Natural killer cell (primary cell): Measurements from ENCODE around the gene KIAA1958. TPM values are rescaled to one million over a fixed set of nuclear protein-coding genes. Genes with fewer than 3 reads are reported as not detected.

Experiments
- ATAC-seq, 3 donors: fragments of 150-1000 bp in 2 of 3; fragments of 200-7000 bp in 1 of 3; cut with Tn5 transposase; 1 replicate in 1 of 3; 2 replicates in 2 of 3; pipeline ENCODE4 v1.10.0; 2021; ENCODE audit warnings: mild to moderate bottlenecking in 2 of 3, moderate library complexity in 2 of 3
- DNase-seq, 2 donors: peaks; one replicate each; pipeline versions ENCODE4 v3.0.0 to v3.0.0-alpha.2; 2013 to 2021; ENCODE audit warnings: mixed read lengths in 1 of 2
- H3K27ac ChIP-seq: one replicate; pipeline ENCODE4 v1.5.1; 2013; ENCODE audit warnings: mild to moderate bottlenecking, low read length
- H3K27me3 ChIP-seq: one replicate; pipeline ENCODE4 v1.6.1; 2013; ENCODE audit warnings: low read length; ENCODE audit not compliant: control insufficient read depth, insufficient read depth
- H3K36me3 ChIP-seq: one replicate; pipeline ENCODE4 v1.6.1; 2013; ENCODE audit warnings: low read length; ENCODE audit not compliant: control insufficient read depth, insufficient read depth
- H3K4me1 ChIP-seq: one replicate; pipeline ENCODE4 v1.6.1; 2013; ENCODE audit warnings: low read length; ENCODE audit not compliant: control insufficient read depth, insufficient read depth
- H3K4me3 ChIP-seq: one replicate; pipeline ENCODE4 v1.5.1; 2013; ENCODE audit warnings: low read length
- H3K9me3 ChIP-seq: one replicate; pipeline ENCODE4 v1.6.1; 2013; ENCODE audit warnings: low read length; ENCODE audit not compliant: control insufficient read depth, insufficient read depth
- H3K27ac Mint-ChIP-seq, 2 donors: one replicate each; pipeline ENCODE4 v1.8.0; 2022; ENCODE audit warnings: mild to moderate bottlenecking in 2 of 2, mixed read lengths in 2 of 2, moderate library complexity in 1 of 2
- H3K27me3 Mint-ChIP-seq, 2 donors: one replicate each; pipeline ENCODE4 v1.8.0; 2022; ENCODE audit warnings: low read depth in 2 of 2, mixed read lengths in 2 of 2
- H3K36me3 Mint-ChIP-seq: one replicate; pipeline ENCODE4 v1.8.0; 2022; ENCODE audit warnings: mixed read lengths
- H3K4me1 Mint-ChIP-seq, 2 donors: one replicate each; pipeline ENCODE4 v1.8.0; 2022; ENCODE audit warnings: mixed read lengths in 2 of 2
- H3K4me3 Mint-ChIP-seq: one replicate; pipeline ENCODE4 v1.8.0; 2022; ENCODE audit warnings: mild to moderate bottlenecking, moderate library complexity, mixed read lengths
- H3K9me3 Mint-ChIP-seq, 2 donors: one replicate each; pipeline ENCODE4 v1.8.0; 2022; ENCODE audit warnings: mixed read lengths in 2 of 2
- CTCF ChIP-seq: fragments of 200-600 bp; IDR thresholded peaks from one replicate; pipeline ENCODE4 v1.8.0; 2022; ENCODE audit warnings: antibody characterized with exemption
- WGBS: methylation state at CpG from one replicate; pipeline ENCODE4 v1.1.7; 2013; ENCODE audit warnings: missing lambda C conversion rate; ENCODE audit not compliant: insufficient coverage; 5-methylcytosine and 5-hydroxymethylcytosine counted together
- intact Hi-C: fragments of 100-400 bp; cut with micrococcal nuclease; formaldehyde crosslinking; loops from one replicate; pipeline ENCODE4 v1.14.2; 2022
- total RNA-seq, 4 donors: library from RNA; stranded (reverse); fragments of 120-200 nt in 1 of 4; gene quantifications; one replicate each; pipeline versions ENCODE4 v1.2.3 to v1.2.4, GENCODE V29; 2013 to 2022

KIAA1958 gene
- total RNA-seq, 3 donors from 2014 or later (not counting 1 experiment from before 2014, with no cell fraction given), result 5.4 to 6.1 (median 5.5) TPM

GRCh38 chr9:112640311-112640710 lies 153.7 kb downstream of the KIAA1958 start:
- Histone ChIP-seq H3K9me3 (peaks cover 5% of the 10 kb centered on the region), H3K4me3 (no peak overlapping the region), H3K4me1 (no peaks in the 10 kb centered on the region), H3K36me3 (no peaks in the 10 kb centered on the region), H3K27me3 (no peaks in the 10 kb centered on the region), H3K27ac (no peak overlapping the region)
- H3K36me3 Mint-ChIP-seq, result peaks cover 26% of the 10 kb centered on the region
- H3K27ac Mint-ChIP-seq, result no peak overlapping the region
- WGBS, result 91% methylated on average over 4 of the region's 4 CpGs
- intact Hi-C loops, result no loop called here
- no peak for ATAC-seq
- peaks cover 3% of the 10 kb centered on the region in 2 donors for H3K9me3 Mint-ChIP-seq
- TF ChIP-seq CTCF, result no peak
- no peak for DNase-seq
- peaks cover 0 to 3% of the 10 kb centered on the region in 2 donors for H3K27me3 Mint-ChIP-seq
- no peaks in the 10 kb centered on the region for H3K4me1 Mint-ChIP-seq
- H3K4me3 Mint-ChIP-seq, result no peak overlapping the region

GRCh38 chr9:112642126-112642525 lies 155.5 kb downstream of the KIAA1958 start:
- intact Hi-C loops, result no loop called here
- no peaks in the 10 kb centered on the region for H3K36me3 ChIP-seq
- Mint-ChIP-seq H3K27ac (no peak overlapping the region), H3K4me1 (no peaks in the 10 kb centered on the region), H3K4me3 (no peak overlapping the region), H3K36me3 (peaks cover 35% of the 10 kb centered on the region), H3K27me3 (peaks cover 0 to 3% of the 10 kb centered on the region in 2 donors), H3K9me3 (peaks cover 3% of the 10 kb centered on the region in 2 donors)
- no peak overlapping the region for H3K4me3 ChIP-seq
- peaks cover 5% of the 10 kb centered on the region for H3K9me3 ChIP-seq
- H3K27me3 ChIP-seq, result no peaks in the 10 kb centered on the region
- WGBS, result 94% methylated on average over 3 of the region's 3 CpGs
- DNase-seq, result no peak
- ATAC-seq, result no peak
- H3K27ac ChIP-seq, result no peak overlapping the region
- H3K4me1 ChIP-seq, result no peaks in the 10 kb centered on the region
- TF ChIP-seq CTCF, result no peak

GRCh38 chr9:112647596-112647995 lies 161.0 kb downstream of the KIAA1958 start:
- TF ChIP-seq CTCF, result no peak
- Mint-ChIP-seq H3K4me1 (no peaks in the 10 kb centered on the region), H3K36me3 (peaks cover 34% of the 10 kb centered on the region), H3K9me3 (peaks cover 2 to 7% of the 10 kb centered on the region in 2 donors), H3K27ac (no peak overlapping the region), H3K27me3 (no peaks in the 10 kb centered on the region), H3K4me3 (no peak overlapping the region)
- WGBS, result 94% methylated on average over 3 of the region's 3 CpGs
- Histone ChIP-seq H3K9me3 (peaks cover 9% of the 10 kb centered on the region), H3K27ac (no peak overlapping the region), H3K4me3 (no peak overlapping the region), H3K36me3 (no peaks in the 10 kb centered on the region), H3K4me1 (no peaks in the 10 kb centered on the region), H3K27me3 (no peaks in the 10 kb centered on the region)
- intact Hi-C loops, result no loop called here
- ATAC-seq (no peak), DNase-seq (no peak)

GRCh38 chr9:112648624-112649023 lies 162.0 kb downstream of the KIAA1958 start:
- DNase-seq (no peak), ATAC-seq (no peak)
- H3K27ac ChIP-seq, result no peak overlapping the region
- intact Hi-C loops, result no loop called here
- H3K9me3 Mint-ChIP-seq, result peaks cover 2 to 7% of the 10 kb centered on the region in 2 donors
- no peak overlapping the region for H3K27ac Mint-ChIP-seq
- H3K4me1 ChIP-seq, result no peaks in the 10 kb centered on the region
- no peak overlapping the region for H3K4me3 ChIP-seq
- peaks cover 9% of the 10 kb centered on the region for H3K9me3 ChIP-seq
- H3K36me3 ChIP-seq, result no peaks in the 10 kb centered on the region
- WGBS, result no CpG with 5 or more reads among the region's 1 CpG
- no peaks in the 10 kb centered on the region for H3K27me3 Mint-ChIP-seq
- no peaks in the 10 kb centered on the region for H3K4me1 Mint-ChIP-seq
- peaks cover 34% of the 10 kb centered on the region for H3K36me3 Mint-ChIP-seq
- H3K27me3 ChIP-seq, result no peaks in the 10 kb centered on the region
- TF ChIP-seq CTCF, result no peak
- H3K4me3 Mint-ChIP-seq, result no peak overlapping the region
